Measurements from ENCODE around the gene VWCE.

DNA sequence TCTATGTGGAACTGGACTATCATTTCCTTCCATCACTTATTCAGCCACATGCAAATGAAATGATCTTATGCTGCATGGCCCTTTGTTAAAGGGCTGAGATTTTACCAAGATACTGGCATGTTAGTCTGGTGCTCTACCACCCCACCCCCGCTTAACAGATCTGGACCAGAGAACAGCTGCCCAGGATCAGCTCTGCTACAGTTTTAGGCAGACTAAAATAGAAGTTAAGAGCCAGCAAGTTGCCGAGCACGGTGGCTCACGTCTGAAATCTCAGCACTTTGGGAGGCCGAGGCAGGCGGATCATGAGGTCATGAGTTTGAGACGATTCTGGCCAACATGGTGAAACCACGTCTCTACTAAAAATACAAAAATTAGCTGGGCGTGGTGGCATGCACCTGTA, 33.2 kb upstream of the VWCE start:
- TF ChIP-seq, protein P1, sequence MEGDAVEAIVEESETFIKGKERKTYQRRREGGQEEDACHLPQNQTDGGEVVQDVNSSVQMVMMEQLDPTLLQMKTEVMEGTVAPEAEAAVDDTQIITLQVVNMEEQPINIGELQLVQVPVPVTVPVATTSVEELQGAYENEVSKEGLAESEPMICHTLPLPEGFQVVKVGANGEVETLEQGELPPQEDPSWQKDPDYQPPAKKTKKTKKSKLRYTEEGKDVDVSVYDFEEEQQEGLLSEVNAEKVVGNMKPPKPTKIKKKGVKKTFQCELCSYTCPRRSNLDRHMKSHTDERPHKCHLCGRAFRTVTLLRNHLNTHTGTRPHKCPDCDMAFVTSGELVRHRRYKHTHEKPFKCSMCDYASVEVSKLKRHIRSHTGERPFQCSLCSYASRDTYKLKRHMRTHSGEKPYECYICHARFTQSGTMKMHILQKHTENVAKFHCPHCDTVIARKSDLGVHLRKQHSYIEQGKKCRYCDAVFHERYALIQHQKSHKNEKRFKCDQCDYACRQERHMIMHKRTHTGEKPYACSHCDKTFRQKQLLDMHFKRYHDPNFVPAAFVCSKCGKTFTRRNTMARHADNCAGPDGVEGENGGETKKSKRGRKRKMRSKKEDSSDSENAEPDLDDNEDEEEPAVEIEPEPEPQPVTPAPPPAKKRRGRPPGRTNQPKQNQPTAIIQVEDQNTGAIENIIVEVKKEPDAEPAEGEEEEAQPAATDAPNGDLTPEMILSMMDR (IDR thresholded peaks at IDR 0.05 in 4 of 5, conservative IDR thresholded peaks at IDR 0.05 in 1 of 5), result no peak
- no peak for TF ChIP-seq POLR2A (IDR thresholded peaks at IDR 0.05)

Measured in gastrocnemius medialis (tissue), 4 donors.